ENCODE results near the gene CPXM1.
"Not testable (repeated sequence)": the region's sequence is repeated elsewhere in the genome, so short reads cannot be mapped to it uniquely, and the experiment has no call there.

The CPXM1 gene

DNA sequence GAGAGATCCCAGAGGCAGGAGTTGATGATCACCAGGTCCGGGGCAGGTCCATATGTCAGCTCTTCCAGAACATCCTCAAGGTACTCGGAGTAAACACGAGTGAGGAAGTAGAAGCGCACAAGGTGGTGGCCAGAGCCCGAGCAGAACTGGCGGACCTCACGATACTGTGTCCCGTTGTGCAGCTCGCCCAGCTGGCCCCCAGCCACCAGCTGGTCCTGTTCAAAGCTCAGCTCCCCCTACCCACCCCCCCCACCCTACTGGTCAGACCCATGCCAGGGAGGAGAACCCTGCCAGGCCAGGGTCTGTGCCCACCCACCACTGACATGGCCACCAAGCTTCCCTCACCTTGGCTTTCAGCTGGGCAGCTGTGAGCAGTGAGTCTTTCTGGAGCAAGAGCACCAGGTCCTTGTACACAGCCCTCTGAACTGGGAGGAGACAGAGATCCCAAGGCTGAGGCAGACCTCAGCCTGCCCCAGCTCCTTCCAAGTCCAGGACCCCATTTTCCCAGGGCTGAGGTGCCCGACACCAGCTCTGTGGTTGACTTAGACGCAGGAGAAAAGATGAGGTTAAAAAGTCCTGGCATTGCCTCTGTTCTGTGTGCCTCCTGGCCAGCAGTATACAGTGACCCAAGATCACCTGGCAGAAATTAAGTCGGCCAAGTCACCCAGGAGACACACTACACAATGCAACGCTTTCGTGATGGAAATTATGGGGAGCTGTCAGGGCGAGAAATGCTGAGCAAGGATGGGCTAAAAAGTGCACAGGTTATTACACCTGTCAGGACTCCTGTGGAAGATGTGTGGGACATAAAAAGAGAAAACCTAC is 38.6 kb upstream of the CPXM1 start:
- no peak for DNase-seq (ENCODE audit: low read depth, low spot score)
- TF ChIP-seq FOXP2 (optimal IDR thresholded peaks at IDR 0.05; ENCODE audit: control extremely low read depth, extremely low read length, insufficient read depth): no peak
- no peak for TF ChIP-seq EZH2 (IDR thresholded peaks at IDR 0.05)
- TF ChIP-seq POLR2AphosphoS5 (IDR thresholded peaks at IDR 0.05; ENCODE audit: borderline replicate concordance, low read depth, low read length): no peak
- H3K9me3 ChIP-seq (ENCODE audit: low read depth, low read length): no peaks in the 10 kb centered on the region

DNA sequence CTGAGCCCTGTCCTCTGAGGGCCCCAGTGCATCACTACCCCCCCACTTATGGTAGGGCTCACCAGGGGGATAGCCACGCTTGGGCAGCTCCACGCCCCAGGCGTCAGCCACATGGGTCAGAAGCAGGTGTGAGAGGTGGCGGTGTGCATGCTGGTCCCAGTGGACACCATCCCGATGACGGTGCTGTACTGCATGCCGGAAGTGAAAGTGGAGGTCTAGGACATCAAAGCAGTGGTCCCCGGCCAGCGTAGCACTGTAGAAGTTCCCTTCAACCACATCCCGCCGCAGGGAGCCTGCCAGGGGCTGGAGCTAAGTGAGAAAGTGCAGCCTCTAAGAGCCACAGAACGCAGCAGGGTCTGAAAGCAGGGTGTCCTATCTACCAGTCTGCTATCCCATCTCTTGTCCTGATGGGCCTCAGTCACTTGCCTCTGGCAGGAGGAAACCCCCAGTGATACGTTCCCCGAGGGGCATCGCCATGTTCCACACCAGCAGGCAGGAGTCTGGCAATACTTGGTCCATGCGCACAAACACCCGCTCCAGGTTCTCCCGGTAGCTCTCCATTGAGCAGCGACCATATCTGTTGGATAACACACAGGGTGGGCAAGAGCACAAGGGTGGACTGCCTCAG is 37.9 kb upstream of the CPXM1 start:
- no peaks in the 10 kb centered on the region for H3K9me3 ChIP-seq (ENCODE audit: low read depth, low read length)
- no peak overlapping the region for H3K9ac ChIP-seq (ENCODE audit: insufficient read length)
- DNase-seq (ENCODE audit: low read depth, low spot score): no peak
- no peak overlapping the region for H3K4me3 ChIP-seq
- H3K36me3 ChIP-seq (ENCODE audit: insufficient read depth, low read length): peaks cover 7% of the 10 kb centered on the region; the same call in 1 of the 2 replicates
- TF ChIP-seq POLR2AphosphoS5 (IDR thresholded peaks at IDR 0.05; ENCODE audit: borderline replicate concordance, low read depth, low read length): no peak
- TF ChIP-seq EZH2 (IDR thresholded peaks at IDR 0.05): no peak
- no peak for TF ChIP-seq FOXP2 (optimal IDR thresholded peaks at IDR 0.05; ENCODE audit: control extremely low read depth, extremely low read length, insufficient read depth)
- no peak overlapping the region for H3K27ac ChIP-seq

More for the DNA sequence above, 38.6 kb upstream of the CPXM1 start:
- Histone ChIP-seq H3K36me3 (ENCODE audit: insufficient read depth, low read length) (peaks cover 7% of the 10 kb centered on the region; the same call in 1 of the 2 replicates), H3K9ac (ENCODE audit: insufficient read length) (no peak overlapping the region), H3K27ac (no peak overlapping the region), H3K4me3 (peak overlapping the region; percentile 95)

DNA sequence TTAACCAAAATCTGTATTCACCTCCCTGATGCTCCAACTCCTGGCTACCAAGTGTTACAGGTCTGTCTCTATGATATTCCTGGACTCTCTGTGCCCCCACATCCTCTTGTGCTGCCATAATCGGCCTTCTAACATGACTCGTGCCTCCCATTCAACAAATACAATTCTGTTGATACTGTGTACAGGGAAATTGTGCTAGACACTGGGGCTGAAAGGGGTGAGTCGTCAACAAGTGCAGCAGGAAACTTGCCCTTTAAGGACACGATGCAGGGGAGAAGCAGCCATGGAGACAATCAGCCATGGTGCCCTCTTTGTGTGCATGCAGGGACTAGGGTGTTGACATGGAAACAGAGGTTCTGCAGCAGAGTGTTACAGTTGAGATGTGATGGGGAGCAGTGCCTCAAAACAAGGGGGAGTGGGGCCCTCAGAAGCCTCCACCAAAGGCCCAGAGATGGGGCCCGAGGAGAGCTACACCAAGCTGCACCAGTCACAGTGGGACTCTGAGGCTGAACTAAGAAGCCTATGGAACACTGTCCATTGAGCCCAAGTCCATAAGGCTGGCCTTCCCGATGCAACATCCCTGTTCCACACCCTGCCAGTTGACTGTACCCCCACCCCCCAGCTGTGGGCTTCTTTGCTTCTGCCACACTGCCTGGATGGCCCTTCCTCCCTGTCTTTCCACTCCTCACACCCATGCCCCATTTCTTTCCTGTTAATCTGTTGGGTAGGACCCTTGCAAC is 37.0 kb upstream of the CPXM1 start:
- TF ChIP-seq EZH2 (IDR thresholded peaks at IDR 0.05): no peak
- no peak for TF ChIP-seq FOXP2 (optimal IDR thresholded peaks at IDR 0.05; ENCODE audit: control extremely low read depth, extremely low read length, insufficient read depth)
- no peak for TF ChIP-seq POLR2AphosphoS5 (IDR thresholded peaks at IDR 0.05; ENCODE audit: borderline replicate concordance, low read depth, low read length)

DNA sequence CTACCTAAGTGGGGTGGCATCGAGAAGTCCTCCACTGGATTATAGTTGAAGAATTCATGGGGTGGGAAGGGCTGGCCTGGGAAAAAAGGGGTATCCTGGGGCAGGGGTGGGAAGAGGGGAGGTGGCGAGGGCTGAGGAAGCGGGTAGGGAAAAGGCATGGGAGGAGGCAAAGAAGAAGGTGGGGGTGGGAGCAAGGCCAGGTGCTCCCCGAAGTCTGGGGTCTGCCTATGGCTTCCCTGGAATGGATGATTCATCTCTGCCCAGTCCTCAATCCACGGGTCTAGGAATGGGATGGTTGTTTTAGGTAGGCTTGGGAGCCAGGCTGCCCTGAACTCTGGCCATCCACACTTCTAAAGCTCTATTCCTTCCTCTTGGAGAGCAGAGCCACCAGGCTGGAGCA is 35.6 kb upstream of the CPXM1 start:
- H3K36me3 ChIP-seq (ENCODE audit: insufficient read depth, low read length): peaks cover 7% of the 10 kb centered on the region; the same call in 1 of the 2 replicates
- H3K9ac ChIP-seq (ENCODE audit: insufficient read length): no peak overlapping the region
- TF ChIP-seq EZH2 (IDR thresholded peaks at IDR 0.05): no peak
- no peak for TF ChIP-seq POLR2AphosphoS5 (IDR thresholded peaks at IDR 0.05; ENCODE audit: borderline replicate concordance, low read depth, low read length)
- TF ChIP-seq FOXP2 (optimal IDR thresholded peaks at IDR 0.05; ENCODE audit: control extremely low read depth, extremely low read length, insufficient read depth): no peak
- DNase-seq (ENCODE audit: low read depth, low spot score): no peak
- no peak overlapping the region for H3K27ac ChIP-seq
- no peaks in the 10 kb centered on the region for H3K9me3 ChIP-seq (ENCODE audit: low read depth, low read length)
- no peak overlapping the region for H3K4me3 ChIP-seq

More for the DNA sequence above, 37.0 kb upstream of the CPXM1 start:
- Histone ChIP-seq H3K9me3 (ENCODE audit: low read depth, low read length) (no peaks in the 10 kb centered on the region), H3K9ac (ENCODE audit: insufficient read length) (no peak overlapping the region), H3K4me3 (no peak overlapping the region), H3K27ac (no peak overlapping the region), H3K36me3 (ENCODE audit: insufficient read depth, low read length) (peaks cover 7% of the 10 kb centered on the region; the same call in 1 of the 2 replicates)
- no peak for DNase-seq (ENCODE audit: low read depth, low spot score)

DNA sequence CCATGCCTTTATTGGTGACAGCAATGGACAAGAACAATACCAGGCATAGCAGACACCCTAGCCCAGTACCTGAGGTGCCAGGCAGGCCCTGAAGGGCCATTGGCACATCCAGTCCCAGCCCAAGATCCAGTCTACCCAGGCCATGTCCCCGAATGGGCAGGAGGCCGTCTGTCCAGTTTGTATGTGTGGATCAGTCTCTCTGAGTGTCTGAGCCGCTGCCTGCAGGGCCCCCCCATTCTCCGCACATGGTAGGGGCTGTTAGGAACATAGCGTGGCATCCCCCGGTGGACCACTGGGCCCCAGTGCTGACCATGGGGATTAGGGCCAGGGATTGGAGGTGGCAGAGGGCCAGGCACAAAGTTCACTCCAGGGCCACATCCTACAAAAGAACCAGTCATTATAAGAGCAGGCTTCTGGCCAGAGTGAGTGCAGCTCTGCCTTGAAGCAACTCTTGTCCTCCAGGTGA is 34.9 kb upstream of the CPXM1 start:
- H3K9ac ChIP-seq (ENCODE audit: insufficient read length): no peak overlapping the region
- no peaks in the 10 kb centered on the region for H3K9me3 ChIP-seq (ENCODE audit: low read depth, low read length)
- H3K27ac ChIP-seq: no peak overlapping the region
- no peak overlapping the region for H3K4me3 ChIP-seq
- TF ChIP-seq FOXP2 (optimal IDR thresholded peaks at IDR 0.05; ENCODE audit: control extremely low read depth, extremely low read length, insufficient read depth): no peak
- no peak for TF ChIP-seq EZH2 (IDR thresholded peaks at IDR 0.05)
- TF ChIP-seq POLR2AphosphoS5 (IDR thresholded peaks at IDR 0.05; ENCODE audit: borderline replicate concordance, low read depth, low read length): no peak
- no peak for DNase-seq (ENCODE audit: low read depth, low spot score)
- H3K36me3 ChIP-seq (ENCODE audit: insufficient read depth, low read length): peaks cover 7% of the 10 kb centered on the region; the same call in 1 of the 2 replicates

DNA sequence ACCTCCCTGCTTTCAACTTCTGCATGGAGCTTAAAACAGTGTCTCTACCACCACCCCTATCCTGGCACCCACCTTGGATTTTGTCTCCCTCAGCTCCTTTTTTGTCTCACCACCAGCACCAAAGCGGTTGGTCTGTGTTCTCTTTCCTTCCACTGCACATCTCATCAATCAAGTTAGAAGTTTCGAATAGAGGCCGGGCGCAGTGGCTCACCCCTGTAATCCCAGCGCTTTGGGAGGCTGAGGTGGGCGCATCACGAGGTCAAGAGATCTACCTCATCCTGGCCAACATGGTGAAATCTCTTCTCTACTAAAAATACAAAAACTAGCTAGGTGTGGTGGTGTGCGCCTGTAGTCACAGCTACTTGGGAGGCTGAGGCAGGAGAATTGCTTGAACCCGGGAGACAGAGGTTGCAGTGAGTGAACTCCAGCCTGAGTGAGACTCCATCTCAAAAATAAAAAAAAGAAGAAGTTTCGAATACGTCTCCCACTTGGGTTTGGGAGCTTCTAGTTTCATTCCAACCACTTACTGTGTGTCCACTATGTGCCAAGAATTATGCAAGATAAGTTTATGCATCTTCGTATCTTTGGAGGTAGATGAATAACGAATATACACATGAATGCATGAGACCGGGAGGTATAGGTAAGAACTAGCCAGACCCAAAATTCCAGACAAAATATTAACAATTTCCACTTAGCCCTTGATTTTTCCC is 34.1 kb upstream of the CPXM1 start:
- no peak for TF ChIP-seq EZH2 (IDR thresholded peaks at IDR 0.05)
- TF ChIP-seq POLR2AphosphoS5 (IDR thresholded peaks at IDR 0.05; ENCODE audit: borderline replicate concordance, low read depth, low read length): no peak
- no peak for TF ChIP-seq FOXP2 (optimal IDR thresholded peaks at IDR 0.05; ENCODE audit: control extremely low read depth, extremely low read length, insufficient read depth)
- H3K36me3 ChIP-seq (ENCODE audit: insufficient read depth, low read length): peaks cover 7% of the 10 kb centered on the region; the same call in 1 of the 2 replicates
- no peaks in the 10 kb centered on the region for H3K9me3 ChIP-seq (ENCODE audit: low read depth, low read length)
- no peak overlapping the region for H3K4me3 ChIP-seq
- H3K9ac ChIP-seq (ENCODE audit: insufficient read length): no peak overlapping the region
- H3K27ac ChIP-seq: no peak overlapping the region
- DNase-seq (ENCODE audit: low read depth, low spot score): no peak

DNA sequence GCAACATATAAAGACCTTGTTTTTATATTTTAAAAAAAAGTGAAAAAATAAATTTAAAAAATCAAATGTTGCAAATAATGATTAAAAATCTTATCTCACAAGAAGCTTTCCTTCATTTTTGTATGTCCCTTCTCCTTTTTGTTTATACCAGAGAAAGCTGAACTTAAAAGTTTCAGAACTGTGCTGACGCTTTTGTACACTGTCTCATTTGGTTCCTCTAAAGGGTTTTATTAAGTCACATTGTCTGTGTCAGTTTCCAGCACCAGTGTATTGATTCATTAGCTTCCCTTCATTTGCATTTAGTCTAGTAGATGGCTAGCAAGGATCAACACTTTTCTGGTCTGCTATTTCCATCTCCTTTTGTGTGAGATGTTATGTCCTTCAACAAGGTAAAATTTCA is 33.3 kb upstream of the CPXM1 start:
- H3K36me3 ChIP-seq (ENCODE audit: insufficient read depth, low read length): peaks cover 7% of the 10 kb centered on the region; the same call in 1 of the 2 replicates
- no peak for DNase-seq (ENCODE audit: low read depth, low spot score)
- no peak overlapping the region for H3K9ac ChIP-seq (ENCODE audit: insufficient read length)
- TF ChIP-seq EZH2 (IDR thresholded peaks at IDR 0.05): no peak
- TF ChIP-seq FOXP2 (optimal IDR thresholded peaks at IDR 0.05; ENCODE audit: control extremely low read depth, extremely low read length, insufficient read depth): no peak
- no peak for TF ChIP-seq POLR2AphosphoS5 (IDR thresholded peaks at IDR 0.05; ENCODE audit: borderline replicate concordance, low read depth, low read length)
- H3K4me3 ChIP-seq: no peak overlapping the region
- H3K9me3 ChIP-seq (ENCODE audit: low read depth, low read length): no peaks in the 10 kb centered on the region
- no peak overlapping the region for H3K27ac ChIP-seq

DNA sequence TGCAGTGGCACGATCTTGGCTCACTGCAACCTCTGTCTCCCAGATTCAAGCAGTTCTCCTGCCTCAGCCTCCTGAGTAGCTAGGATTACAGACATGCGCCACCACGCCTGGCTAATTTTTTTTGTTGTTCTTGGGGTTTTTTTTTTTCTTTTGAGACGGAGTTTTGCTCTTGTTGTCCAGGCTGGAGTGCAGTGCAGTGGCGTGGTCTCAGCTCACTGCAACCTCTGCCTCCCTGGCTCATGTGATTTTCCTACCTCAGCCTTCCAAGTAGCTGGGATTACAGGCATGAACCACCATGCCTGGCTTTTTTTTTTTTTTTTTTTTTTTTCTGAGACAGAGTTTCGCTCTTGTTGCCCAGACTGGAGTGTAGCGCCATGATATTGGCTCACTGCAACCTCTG is 30.8 kb upstream of the CPXM1 start:
- not testable (repeated sequence) for H3K4me3 ChIP-seq; H3K36me3 ChIP-seq (ENCODE audit: insufficient read depth, low read length); H3K9ac ChIP-seq (ENCODE audit: insufficient read length); H3K27ac ChIP-seq; DNase-seq (ENCODE audit: low read depth, low spot score); H3K9me3 ChIP-seq (ENCODE audit: low read depth, low read length)
